Breast epithelium (tissue), 4 donors: ENCODE measurements around the gene GMIP. TPM values are rescaled to one million over a fixed set of nuclear protein-coding genes. Genes with fewer than 3 reads are reported as not detected.

Experiments used
- DNase-seq, 2 donors: peaks; one replicate each; pipeline ENCODE4 v3.0.0-alpha.2; 2019; ENCODE audit warnings: low spot score in 2 of 2
- H3K27ac ChIP-seq, 2 donors: fragments of 200-600 bp; sonication (generic) in 1 of 2; one replicate each; pipeline ENCODE4 v1.5.1; 2016 to 2019; ENCODE audit warnings: mild to moderate bottlenecking in 1 of 2
- H3K27me3 ChIP-seq, 2 donors: fragments of 200-600 bp; sonication (generic) in 1 of 2; one replicate each; pipeline versions ENCODE4 v1.5.1 to v1.6.0; 2017 to 2019; ENCODE audit warnings: control low read depth in 1 of 2, mild to moderate bottlenecking in 1 of 2
- H3K36me3 ChIP-seq: fragments of 200-600 bp; one replicate; pipeline ENCODE4 v1.5.1; 2019
- H3K4me1 ChIP-seq, 2 donors: fragments of 200-600 bp; sonication (generic); one replicate each; pipeline ENCODE4 v1.5.1; 2016 to 2019; ENCODE audit warnings: control low read depth in 1 of 2
- H3K4me3 ChIP-seq, 3 donors: fragments of 200-600 bp; sonication (generic); 1 replicate in 2 of 3; 2 replicates in 1 of 3; pipeline ENCODE4 v1.5.1; 2016 to 2019; ENCODE audit warnings: mild to moderate bottlenecking in 3 of 3, moderate library complexity in 2 of 3
- H3K9me3 ChIP-seq, 2 donors: fragments of 200-600 bp; sonication (generic) in 1 of 2; one replicate each; pipeline ENCODE4 v1.5.1; 2016 to 2019; ENCODE audit warnings: control low read depth in 1 of 2
- CTCF ChIP-seq, 3 donors: fragments of 450-650 bp; IDR thresholded peaks; one replicate each; pipeline ENCODE4 v1.5.1; 2016 to 2017; ENCODE audit warnings: antibody characterized with exemption in 3 of 3, mild to moderate bottlenecking in 3 of 3, moderate library complexity in 3 of 3
- POLR2A ChIP-seq: fragments of 450-650 bp; IDR thresholded peaks from one replicate; pipeline ENCODE4 v1.6.1; 2016; ENCODE audit warnings: antibody characterized with exemption, mild to moderate bottlenecking, moderate library complexity
- POLR2AphosphoS5 ChIP-seq, 3 donors: sonication (generic); formaldehyde crosslinking; IDR thresholded peaks; one replicate each; pipeline ENCODE4 v1.6.1; 2017; ENCODE audit warnings: antibody characterized with exemption in 3 of 3
- intact Hi-C: fragments of 100-400 bp; cut with DNase I; formaldehyde crosslinking; loops from one replicate; pipeline ENCODE4 v1.15.1; 2023; ENCODE audit warnings: low total_unique reads
- total RNA-seq, 3 donors: library from RNA; depleted of rRNA; stranded (reverse); fragments of >200 nt; gene quantifications; one replicate each; pipeline ENCODE4 v1.1.0, GENCODE V29; 2016

The GMIP gene
- total RNA-seq, 3 donors from 2014 or later = 7.9 to 10.4 (median 8.5) TPM

GRCh38 chr19:19594381-19594780 lies 49.1 kb downstream of the GMIP start:
- no peaks in the 10 kb centered on the region for H3K36me3 ChIP-seq
- no peak for TF ChIP-seq CTCF (IDR thresholded peaks at IDR 0.05)
- TF ChIP-seq POLR2A = no peak
- no peak for TF ChIP-seq POLR2AphosphoS5 (IDR thresholded peaks at IDR 0.05)
- H3K4me3 ChIP-seq = no peak overlapping the region
- peaks cover 6 to 7% of the 10 kb centered on the region in 2 donors for H3K4me1 ChIP-seq
- intact Hi-C loops = loop anchor here (10.0 kb wide), 1 partner anchor 1010 kb away; no protein-coding TSS in a partner anchor
- DNase-seq = no peak
- no peaks in the 10 kb centered on the region for H3K9me3 ChIP-seq
- peak overlapping the region; percentile 34 to 74 for H3K27ac ChIP-seq
- no peaks in the 10 kb centered on the region for H3K27me3 ChIP-seq

GRCh38 chr19:19592690-19593089 lies 50.8 kb downstream of the GMIP start:
- Histone ChIP-seq H3K27ac (no peak overlapping the region), H3K4me1 (peaks cover 6 to 7% of the 10 kb centered on the region in 2 donors), H3K9me3 (no peaks in the 10 kb centered on the region), H3K36me3 (no peaks in the 10 kb centered on the region), H3K27me3 (no peaks in the 10 kb centered on the region), H3K4me3 (no peak overlapping the region)
- TF ChIP-seq POLR2AphosphoS5 (IDR thresholded peaks at IDR 0.05) (no peak), POLR2A (no peak), CTCF (IDR thresholded peaks at IDR 0.05) (no peak)
- intact Hi-C loops = loop anchor here (10.0 kb wide), 1 partner anchor 1012 kb away; no protein-coding TSS in a partner anchor
- no peak for DNase-seq

DNA sequence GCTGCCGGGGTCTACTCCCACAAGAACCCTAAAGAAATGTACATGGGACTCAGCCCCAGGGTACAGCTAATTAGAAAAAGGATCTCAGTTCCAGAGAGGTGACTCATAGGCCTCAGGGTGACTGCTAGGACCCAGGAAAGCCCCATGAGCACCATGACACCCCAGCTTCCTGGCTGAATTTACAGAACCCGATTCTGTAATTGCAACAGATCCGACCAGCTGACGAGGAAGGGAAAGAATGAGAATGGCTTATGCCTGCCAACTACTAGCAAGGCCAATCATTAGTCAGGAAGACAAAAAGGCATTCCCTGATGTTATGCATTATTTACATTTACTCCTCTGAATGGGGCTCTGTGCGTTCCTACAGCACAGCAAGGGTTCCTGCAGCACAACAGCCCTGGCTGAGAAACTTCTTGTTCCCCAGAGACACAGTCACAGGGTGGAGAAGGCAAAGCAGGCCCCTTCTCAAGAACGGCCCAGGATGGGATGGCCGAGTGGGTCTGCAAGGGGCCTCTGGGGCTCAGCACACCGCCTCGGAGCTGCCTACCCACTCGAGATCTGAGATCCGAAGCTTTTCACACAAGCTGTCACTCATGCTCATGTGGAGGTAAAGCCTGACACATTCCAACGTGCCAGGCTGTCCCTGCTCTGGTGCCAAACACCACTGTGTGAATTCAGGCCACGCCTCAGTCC lies 52.2 kb downstream of the GMIP start:
- Histone ChIP-seq H3K27ac (peak overlapping the region; percentile 84 to 90), H3K9me3 (no peaks in the 10 kb centered on the region), H3K27me3 (no peaks in the 10 kb centered on the region), H3K4me3 (no peak overlapping the region), H3K36me3 (no peaks in the 10 kb centered on the region), H3K4me1 (peaks cover 6 to 7% of the 10 kb centered on the region in 2 donors)
- TF ChIP-seq CTCF (IDR thresholded peaks at IDR 0.05) (no peak), POLR2AphosphoS5 (IDR thresholded peaks at IDR 0.05) (peak; percentile 42 to 67 (median 57))
- DNase-seq = peak in 1 of 2 donors; percentile 73
- intact Hi-C loops = loop anchor here (10.0 kb wide), 1 partner anchor 1014 kb away; no protein-coding TSS in a partner anchor

DNA sequence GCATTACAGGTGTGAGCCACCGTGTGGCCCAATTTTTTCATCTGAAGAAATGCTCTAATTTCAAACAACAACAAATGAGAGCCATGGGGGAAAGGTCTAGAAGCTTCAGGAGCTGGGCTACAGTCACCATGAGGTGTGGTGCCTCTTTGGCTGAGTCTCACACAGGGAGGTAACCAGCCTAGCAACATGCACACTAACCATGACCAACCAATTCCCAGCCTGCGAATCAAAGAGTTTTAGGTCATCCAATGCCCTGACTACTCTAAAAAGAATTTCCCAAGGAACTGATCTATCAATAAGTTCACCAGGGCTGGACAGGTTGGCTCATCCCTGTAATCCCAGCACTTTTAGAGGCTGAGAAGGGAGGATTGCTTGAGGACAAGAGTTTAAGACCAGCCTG lies 54.9 kb downstream of the GMIP start:
- Histone ChIP-seq H3K4me1 (peaks cover 6 to 7% of the 10 kb centered on the region in 2 donors), H3K27me3 (no peaks in the 10 kb centered on the region), H3K27ac (no peak overlapping the region), H3K4me3 (no peak overlapping the region), H3K9me3 (no peaks in the 10 kb centered on the region), H3K36me3 (no peaks in the 10 kb centered on the region)
- intact Hi-C loops = no loop called here
- TF ChIP-seq POLR2A (no peak), POLR2AphosphoS5 (IDR thresholded peaks at IDR 0.05) (no peak), CTCF (IDR thresholded peaks at IDR 0.05) (no peak)
- DNase-seq = no peak

GRCh38 chr19:19587771-19588170 lies 55.7 kb downstream of the GMIP start:
- Histone ChIP-seq H3K9me3 (no peaks in the 10 kb centered on the region), H3K36me3 (no peaks in the 10 kb centered on the region), H3K4me3 (no peak overlapping the region), H3K27ac (no peak overlapping the region), H3K27me3 (no peaks in the 10 kb centered on the region), H3K4me1 (peaks cover 6 to 7% of the 10 kb centered on the region in 2 donors)
- intact Hi-C loops = no loop called here
- DNase-seq = no peak
- TF ChIP-seq POLR2A = no peak
- TF ChIP-seq CTCF (IDR thresholded peaks at IDR 0.05) = no peak
- no peak for TF ChIP-seq POLR2AphosphoS5 (IDR thresholded peaks at IDR 0.05)
